Duodenal mucosa (tissue), 2 donors: ENCODE measurements around the gene ARX.
A peak's percentile ranks its signal among the peaks of the same experiment; 100 is the strongest.

Experiments used
- H3K27ac ChIP-seq: one replicate; pipeline ENCODE4 v1.7.0; 2013; ENCODE audit warnings: low read depth, low read length
- H3K27me3 ChIP-seq, 2 donors: one replicate each; pipeline ENCODE4 v1.7.0; 2013; ENCODE audit warnings: low read length in 2 of 2, control low read depth in 1 of 2; ENCODE audit not compliant: insufficient read depth in 2 of 2, control insufficient read depth in 1 of 2
- H3K36me3 ChIP-seq, 2 donors: one replicate each; pipeline ENCODE4 v1.7.0; 2013; ENCODE audit warnings: low read length in 2 of 2, control low read depth in 1 of 2; ENCODE audit not compliant: insufficient read depth in 2 of 2, control insufficient read depth in 1 of 2
- H3K4me1 ChIP-seq, 2 donors: one replicate each; pipeline ENCODE4 v1.7.0; 2013; ENCODE audit warnings: low read length in 2 of 2, control low read depth in 1 of 2; ENCODE audit not compliant: insufficient read depth in 2 of 2, control insufficient read depth in 1 of 2
- H3K4me3 ChIP-seq, 2 donors: one replicate each; pipeline ENCODE4 v1.7.0; 2013; ENCODE audit warnings: low read length in 2 of 2, low read depth in 1 of 2
- H3K9ac ChIP-seq, 2 donors: one replicate each; pipeline ENCODE4 v1.7.0; 2013; ENCODE audit warnings: low read length in 2 of 2, low read depth in 1 of 2
- H3K9me3 ChIP-seq, 2 donors: one replicate each; pipeline ENCODE4 v1.7.0; 2013; ENCODE audit warnings: low read length in 2 of 2, control low read depth in 1 of 2; ENCODE audit not compliant: control insufficient read depth in 1 of 2

Gene ARX

GRCh38 chrX:25007059-25008053 is 8.4 kb downstream of the ARX start:
- H3K27me3 ChIP-seq: peaks cover 44 to 74% of the 10 kb centered on the region in 2 donors
- no peaks in the 10 kb centered on the region for H3K4me1 ChIP-seq
- no peak overlapping the region for H3K9ac ChIP-seq
- no peaks in the 10 kb centered on the region for H3K9me3 ChIP-seq
- no peaks in the 10 kb centered on the region for H3K36me3 ChIP-seq
- peak overlapping the region in 1 of 2 donors; percentile 22 for H3K4me3 ChIP-seq
- H3K27ac ChIP-seq: no peak overlapping the region

GRCh38 chrX:25006586-25007058 is 9.1 kb downstream of the ARX start:
- Histone ChIP-seq H3K9me3 (no peaks in the 10 kb centered on the region), H3K9ac (no peak overlapping the region), H3K27ac (no peak overlapping the region), H3K27me3 (peaks cover 42 to 67% of the 10 kb centered on the region in 2 donors), H3K36me3 (no peaks in the 10 kb centered on the region), H3K4me1 (no peaks in the 10 kb centered on the region), H3K4me3 (peak overlapping the region in 1 of 2 donors; percentile 22)

- peak overlapping the region in 1 of 2 donors; percentile 8 for H3K4me3 ChIP-seq
- H3K27me3 ChIP-seq: peaks cover 32 to 56% of the 10 kb centered on the region in 2 donors
- no peaks in the 10 kb centered on the region for H3K4me1 ChIP-seq
- no peak overlapping the region for H3K27ac ChIP-seq
- no peak overlapping the region for H3K9ac ChIP-seq
- H3K9me3 ChIP-seq: no peaks in the 10 kb centered on the region
- H3K36me3 ChIP-seq: no peaks in the 10 kb centered on the region
Measured at GRCh38 chrX:25005382-25006185, 10.2 kb downstream of the ARX start.

- no peak overlapping the region for H3K9ac ChIP-seq
- H3K27ac ChIP-seq: no peak overlapping the region
- H3K4me1 ChIP-seq: no peaks in the 10 kb centered on the region
- no peaks in the 10 kb centered on the region for H3K9me3 ChIP-seq
- H3K4me3 ChIP-seq: peak overlapping the region in 1 of 2 donors; percentile 22
- H3K27me3 ChIP-seq: peaks cover 28 to 51% of the 10 kb centered on the region in 2 donors
- H3K36me3 ChIP-seq: no peaks in the 10 kb centered on the region
Measured at GRCh38 chrX:25005034-25005381, 10.8 kb downstream of the ARX start.

GRCh38 chrX:25004485-25005032 is 11.2 kb downstream of the ARX start:
- Histone ChIP-seq H3K36me3 (no peaks in the 10 kb centered on the region), H3K27ac (no peak overlapping the region), H3K9me3 (no peaks in the 10 kb centered on the region), H3K9ac (no peak overlapping the region), H3K4me1 (no peaks in the 10 kb centered on the region), H3K4me3 (peak overlapping the region in 1 of 2 donors; percentile 22), H3K27me3 (peaks cover 24 to 51% of the 10 kb centered on the region in 2 donors)

- Histone ChIP-seq H3K4me1 (no peaks in the 10 kb centered on the region), H3K9me3 (no peaks in the 10 kb centered on the region), H3K36me3 (no peaks in the 10 kb centered on the region), H3K4me3 (no peak overlapping the region), H3K27ac (no peak overlapping the region), H3K9ac (no peak overlapping the region), H3K27me3 (peaks cover 21 to 46% of the 10 kb centered on the region in 2 donors)
Measured at GRCh38 chrX:25004040-25004439, 11.7 kb downstream of the ARX start.

GRCh38 chrX:25003066-25003849 is 12.5 kb downstream of the ARX start:
- no peaks in the 10 kb centered on the region for H3K36me3 ChIP-seq
- no peaks in the 10 kb centered on the region for H3K4me1 ChIP-seq
- H3K9ac ChIP-seq: no peak overlapping the region
- peak overlapping the region; percentile 52 to 61 for H3K4me3 ChIP-seq
- no peaks in the 10 kb centered on the region for H3K9me3 ChIP-seq
- peaks cover 19 to 40% of the 10 kb centered on the region in 2 donors for H3K27me3 ChIP-seq
- H3K27ac ChIP-seq: no peak overlapping the region

- Histone ChIP-seq H3K4me3 (peak overlapping the region; percentile 52 to 61), H3K36me3 (no peaks in the 10 kb centered on the region), H3K9me3 (no peaks in the 10 kb centered on the region), H3K27me3 (peaks cover 13 to 34% of the 10 kb centered on the region in 2 donors), H3K9ac (no peak overlapping the region), H3K4me1 (no peaks in the 10 kb centered on the region), H3K27ac (no peak overlapping the region)
Measured at GRCh38 chrX:25002661-25003020, 13.1 kb downstream of the ARX start.

GRCh38 chrX:25001808-25002660 is 13.7 kb downstream of the ARX start:
- H3K4me3 ChIP-seq: no peak overlapping the region
- H3K9ac ChIP-seq: no peak overlapping the region
- H3K27ac ChIP-seq: no peak overlapping the region
- H3K27me3 ChIP-seq: peaks cover 11 to 29% of the 10 kb centered on the region in 2 donors
- no peaks in the 10 kb centered on the region for H3K4me1 ChIP-seq
- no peaks in the 10 kb centered on the region for H3K36me3 ChIP-seq
- no peaks in the 10 kb centered on the region for H3K9me3 ChIP-seq
